Measurements from ENCODE around the gene RARRES1. TPM values are rescaled to one million over a fixed set of nuclear protein-coding genes. Genes with fewer than 3 reads are reported as not detected.

Gene RARRES1
- total RNA-seq, 1 experiment from 2014 or later, result 0.20 TPM

GRCh38 chr3:158709666-158710083 is 22.6 kb downstream of the RARRES1 start:
- peaks cover 6 to 43% of the 10 kb centered on the region in 2 experiments; a peak in 3 of 4 replicates for H3K4me1 ChIP-seq (ENCODE audit: control insufficient read depth in 1 of 2, insufficient read depth in 2 of 2, low read length in 2 of 2)
- H3K79me2 ChIP-seq (ENCODE audit: insufficient read depth, low read length), result no peaks in the 10 kb centered on the region
- peak; percentile 52; the same call in 1 of the 2 replicates for ATAC-seq

More at GRCh38 chr3:158709666-158710083, 22.6 kb downstream of the RARRES1 start:
- CTCF ChIA-PET, result no interaction called here
- Histone ChIP-seq H3K4me3 (replicated peaks in 1 of 2; ENCODE audit: low read depth in 1 of 2, low read length in 2 of 2) (no peak overlapping the region), H4K20me1 (ENCODE audit: insufficient read depth) (no peaks in the 10 kb centered on the region), H3K27me3 (ENCODE audit: insufficient read depth, low read length) (no peaks in the 10 kb centered on the region), H3K4me2 (ENCODE audit: low read length) (no peak overlapping the region), H2AFZ (ENCODE audit: low read depth, low read length, poor library complexity, severe bottlenecking) (no peak overlapping the region), H3K27ac (ENCODE audit: low read depth, low read length) (no peak overlapping the region), H3K9ac (ENCODE audit: low read length) (no peak overlapping the region), H3K9me3 (ENCODE audit: control insufficient read depth in 1 of 2, insufficient read depth in 1 of 2, low read depth in 1 of 2, low read length in 2 of 2) (no peaks in the 10 kb centered on the region), H3K9me2 (ENCODE audit: insufficient read depth) (no peaks in the 10 kb centered on the region), H3K36me3 (ENCODE audit: control insufficient read depth in 1 of 2, insufficient read depth in 2 of 2, low read length in 2 of 2) (peaks cover 0 to 19% of the 10 kb centered on the region in 2 experiments; a peak in 1 of 4 replicates)
- BruUV-seq (replicated peaks), result no TSS peak
- no peak for DNase-seq (ENCODE audit: low read depth, low spot score)
- POLR2A ChIA-PET, result no interaction called here
- intact Hi-C loops (cut with micrococcal nuclease), result no loop called here
- no peak for TF ChIP-seq RAD21 (IDR thresholded peaks at IDR 0.05; ENCODE audit: low read depth)
- no peak for TF ChIP-seq POLR2AphosphoS5 (IDR thresholded peaks at IDR 0.05; ENCODE audit: low read depth, low read length)
- TF ChIP-seq TCF7L2 (IDR thresholded peaks at IDR 0.05; ENCODE audit: borderline replicate concordance, extremely low read depth, insufficient read depth, insufficient read length), result no peak
- TF ChIP-seq ATF3 (IDR thresholded peaks at IDR 0.05), result no peak
- TF ChIP-seq ELF1 (IDR thresholded peaks at IDR 0.05; ENCODE audit: borderline replicate concordance, low read depth), result no peak
- no peak for TF ChIP-seq CEBPB (IDR thresholded peaks at IDR 0.05; ENCODE audit: low read depth)
- TF ChIP-seq SRF (IDR thresholded peaks at IDR 0.05; ENCODE audit: low read depth), result no peak
- no peak for TF ChIP-seq SP1 (IDR thresholded peaks at IDR 0.05; ENCODE audit: low read depth)
- TF ChIP-seq CTCF (IDR thresholded peaks at IDR 0.05 in 2 of 3, conservative IDR thresholded peaks at IDR 0.05 in 1 of 3; ENCODE audit: borderline replicate concordance in 1 of 3, insufficient read depth in 1 of 3, low read depth in 2 of 3, low read length in 2 of 3), result no peak
- no peak for TF ChIP-seq SIN3A (IDR thresholded peaks at IDR 0.05; ENCODE audit: low read depth)
- TF ChIP-seq ZNF274 (IDR thresholded peaks at IDR 0.05; ENCODE audit: low read depth, low read length), result no peak
- no peak for TF ChIP-seq REST (IDR thresholded peaks at IDR 0.05; ENCODE audit: low read depth)
- TF ChIP-seq JUND (IDR thresholded peaks at IDR 0.05), result no peak
- no peak for TF ChIP-seq FOSL1 (IDR thresholded peaks at IDR 0.05; ENCODE audit: low read depth)
- TF ChIP-seq MAX (IDR thresholded peaks at IDR 0.05), result no peak
- no peak for TF ChIP-seq EZH2phosphoT487 (IDR thresholded peaks at IDR 0.05; ENCODE audit: borderline replicate concordance)
- TF ChIP-seq CBX3 (IDR thresholded peaks at IDR 0.05; ENCODE audit: low read depth), result no peak
- no peak for TF ChIP-seq ZBTB33 (IDR thresholded peaks at IDR 0.05; ENCODE audit: extremely low read depth, insufficient replicate concordance, low read length)
- RAD21 ChIA-PET (ENCODE audit: low non-redundant PET in 1 of 2, low total read pairs in 2 of 2, uncharacterized antibody in 2 of 2, unreplicated experiment in 2 of 2), result no interaction called here

Data from HCT116 (cell line).